H1 (cell line): ENCODE data around the gene CAMTA2. TPM values are rescaled to one million over a fixed set of nuclear protein-coding genes. Genes with fewer than 3 reads are reported as not detected.

ENCODE experiments used
- CTCF ChIA-PET: fragments of 300-600 bp; sonication (Branson Sonifier 250); formaldehyde crosslinking; loops from one replicate; lab custom pipeline; 2021; ENCODE audit not compliant: partially characterized antibody; lab: Charles Lee
- POLR2A ChIA-PET: fragments of 300-600 bp; sonication (Branson Sonifier 250); formaldehyde crosslinking; loops from one replicate; lab custom pipeline; 2021; ENCODE audit warnings: inconsistent platforms; ENCODE audit not compliant: partially characterized antibody; lab: Charles Lee
- DNase-seq, 2 experiments: peaks; one replicate each; pipeline versions ENCODE4 v3.0.0 to v3.0.0-alpha.2; 2010 to 2022; ENCODE audit warnings: low spot score in 2 of 2, low read depth in 1 of 2, mixed read lengths in 1 of 2
- FAIRE-seq: peaks from 2 replicates; lab custom pipeline; 2011; peaks lifted over from hg19 to GRCh38; lab: Jason Lieb, UNC
- H2AFZ ChIP-seq: 2 replicates; pipeline ENCODE4 v1.8.1; 2012; ENCODE audit warnings: low read length, inconsistent platforms
- H2AK5ac ChIP-seq: 2 replicates; pipeline ENCODE4 v1.6.1; 2013; ENCODE audit warnings: low read depth, low read length
- H2BK120ac ChIP-seq: replicated peaks from 2 replicates; pipeline ENCODE3; 2013; ENCODE audit warnings: low read depth, low read length, inconsistent platforms
- H2BK12ac ChIP-seq: 2 replicates; pipeline ENCODE4 v1.6.1; 2013; ENCODE audit warnings: low read depth, low read length
- H2BK15ac ChIP-seq: 2 replicates; pipeline ENCODE4 v1.6.1; 2013; ENCODE audit warnings: low read length
- H2BK20ac ChIP-seq: 2 replicates; pipeline ENCODE4 v1.6.1; 2013; ENCODE audit warnings: low read length
- H2BK5ac ChIP-seq: 2 replicates; pipeline ENCODE4 v1.6.1; 2013; ENCODE audit warnings: low read depth, low read length
- H3K14ac ChIP-seq: 2 replicates; pipeline ENCODE4 v1.6.1; 2013; ENCODE audit warnings: inconsistent platforms; ENCODE audit not compliant: insufficient read length
- H3K18ac ChIP-seq: 2 replicates; pipeline ENCODE4 v1.6.1; 2013; ENCODE audit warnings: low read length; ENCODE audit errors: extremely low read depth
- H3K23ac ChIP-seq: 2 replicates; pipeline ENCODE4 v1.6.1; 2013; ENCODE audit warnings: inconsistent platforms; ENCODE audit not compliant: insufficient read length
- H3K23me2 ChIP-seq: 2 replicates; pipeline ENCODE4 v1.6.1; 2013; ENCODE audit warnings: low read depth, low read length
- H3K27ac ChIP-seq: 2 replicates; pipeline ENCODE4 v1.6.1; 2011; ENCODE audit warnings: low read depth, low read length, inconsistent platforms
- H3K27me3 ChIP-seq, 4 experiments: replicated peaks in 1 of 4; 1 replicate in 1 of 4; 2 replicates in 3 of 4; pipeline versions ENCODE4 v1.6.1 to v1.8.1; 2011 to 2013; ENCODE audit warnings: low read length in 3 of 4, mild to moderate bottlenecking in 3 of 4, inconsistent platforms in 2 of 4, mixed read lengths in 2 of 4, moderate library complexity in 1 of 4; ENCODE audit not compliant: control insufficient read depth in 3 of 4, insufficient read depth in 3 of 4; ENCODE audit errors: extremely low read depth in 1 of 4
- H3K36me3 ChIP-seq, 4 experiments: 2 replicates each; pipeline versions ENCODE4 v1.6.1 to v1.8.1; 2011 to 2013; ENCODE audit warnings: mild to moderate bottlenecking in 4 of 4, low read length in 3 of 4, moderate library complexity in 2 of 4, control low read depth in 1 of 4, inconsistent platforms in 1 of 4; ENCODE audit not compliant: insufficient read depth in 4 of 4, control insufficient read depth in 2 of 4
- H3K4ac ChIP-seq: replicated peaks from 2 replicates; pipeline ENCODE3; 2013; ENCODE audit warnings: low read length, low read depth, mixed read lengths, inconsistent platforms; ENCODE audit not compliant: insufficient read length
- H3K4me1 ChIP-seq, 4 experiments: replicated peaks in 1 of 4; 1 replicate in 1 of 4; 2 replicates in 3 of 4; pipeline versions ENCODE4 v1.6.1 to v1.8.1; 2011 to 2013; ENCODE audit warnings: low read length in 3 of 4, inconsistent platforms in 2 of 4, mixed read lengths in 1 of 4; ENCODE audit not compliant: insufficient read depth in 4 of 4, control insufficient read depth in 3 of 4
- H3K4me2 ChIP-seq, 2 experiments: 2 replicates each; pipeline versions ENCODE4 v1.6.1 to v1.8.1; 2011 to 2013; ENCODE audit warnings: low read depth in 2 of 2, low read length in 2 of 2, control low read depth in 1 of 2, inconsistent platforms in 1 of 2, mild to moderate bottlenecking in 1 of 2; ENCODE audit not compliant: insufficient read depth in 1 of 2
- H3K4me3 ChIP-seq, 4 experiments: fragments of 200-600, 300-600 bp in 1 of 4; sonication (generic), shearing (Covaris generic), sonication (Bioruptor Twin) in 1 of 4; 2 replicates each; pipeline versions ENCODE4 v1.5.1 to v1.8.1; 2011 to 2016; ENCODE audit warnings: low read length in 4 of 4, low read depth in 3 of 4, control low read depth in 2 of 4, inconsistent platforms in 2 of 4, mild to moderate bottlenecking in 2 of 4, mixed read lengths in 1 of 4, moderate library complexity in 1 of 4; ENCODE audit not compliant: insufficient read depth in 2 of 4; ENCODE audit errors: extremely low read depth in 1 of 4
- H3K56ac ChIP-seq: replicated peaks from 2 replicates; pipeline ENCODE3; 2013; ENCODE audit warnings: low read depth, mild to moderate bottlenecking, mixed read lengths, low read length, inconsistent platforms; ENCODE audit not compliant: insufficient read length
- H3K79me1 ChIP-seq: 2 replicates; pipeline ENCODE4 v1.6.1; 2013; ENCODE audit warnings: low read depth, low read length, control low read depth
- H3K79me2 ChIP-seq, 2 experiments: 2 replicates each; pipeline versions ENCODE4 v1.6.1 to v1.8.1; 2012 to 2013; ENCODE audit warnings: low read length in 2 of 2, mild to moderate bottlenecking in 2 of 2, inconsistent platforms in 1 of 2; ENCODE audit not compliant: insufficient read depth in 2 of 2, control insufficient read depth in 1 of 2
- H3K9ac ChIP-seq, 4 experiments: replicated peaks in 1 of 4; 1 replicate in 1 of 4; 2 replicates in 3 of 4; pipeline versions ENCODE4 v1.6.1 to v1.8.1; 2011 to 2013; ENCODE audit warnings: low read depth in 3 of 4, low read length in 3 of 4, control low read depth in 2 of 4, mild to moderate bottlenecking in 2 of 4, moderate library complexity in 2 of 4, inconsistent platforms in 1 of 4; ENCODE audit errors: extremely low read depth in 1 of 4
- H3K9me3 ChIP-seq, 2 experiments: 2 replicates each; pipeline versions ENCODE4 v1.6.1 to v1.8.1; 2012 to 2013; ENCODE audit warnings: mild to moderate bottlenecking in 2 of 2, moderate library complexity in 2 of 2, control low read depth in 1 of 2, inconsistent platforms in 1 of 2, low read depth in 1 of 2, low read length in 1 of 2, mixed read lengths in 1 of 2; ENCODE audit not compliant: insufficient read depth in 2 of 2
- H4K20me1 ChIP-seq, 2 experiments: replicated peaks in 1 of 2; 2 replicates each; pipeline versions ENCODE3 to v1.8.1; 2011 to 2013; ENCODE audit warnings: inconsistent platforms in 2 of 2, low read length in 2 of 2, mild to moderate bottlenecking in 1 of 2; ENCODE audit not compliant: insufficient read depth in 2 of 2, control insufficient read depth in 1 of 2
- H4K5ac ChIP-seq: 2 replicates; pipeline ENCODE4 v1.6.1; 2013; ENCODE audit warnings: low read length, low read depth, mixed read lengths, inconsistent platforms; ENCODE audit not compliant: insufficient read length
- H4K8ac ChIP-seq: 2 replicates; pipeline ENCODE4 v1.8.0; 2013; ENCODE audit warnings: mild to moderate bottlenecking, moderate library complexity, low read length, inconsistent platforms; ENCODE audit not compliant: insufficient read depth; ENCODE audit errors: extremely low read depth
- H4K91ac ChIP-seq: replicated peaks from 2 replicates; pipeline ENCODE3; 2013; ENCODE audit warnings: low read length, mixed read lengths, inconsistent platforms; ENCODE audit not compliant: insufficient read length
- BACH1 ChIP-seq: IDR thresholded peaks from 2 replicates; pipeline ENCODE4 v1.6.1; 2012; ENCODE audit warnings: low read length, improper control_type of control experiment
- CHD1 ChIP-seq: IDR thresholded peaks from 2 replicates; pipeline ENCODE4 v1.6.1; 2012; ENCODE audit warnings: low read depth, low read length, improper control_type of control experiment
- CREB1 ChIP-seq: IDR thresholded peaks from 2 replicates; pipeline ENCODE4 v1.6.1; 2012; ENCODE audit warnings: inconsistent platforms
- E2F6 ChIP-seq: IDR thresholded peaks from 2 replicates; pipeline ENCODE4 v1.6.1; 2012; ENCODE audit warnings: inconsistent platforms
- EGR1 ChIP-seq: IDR thresholded peaks from 2 replicates; pipeline ENCODE4 v1.6.1; 2011; ENCODE audit warnings: low read depth, low read length, borderline replicate concordance
- FOSL1 ChIP-seq: IDR thresholded peaks from 2 replicates; pipeline ENCODE4 v1.6.1; 2011; ENCODE audit warnings: mild to moderate bottlenecking, low read depth, low read length, moderate library complexity; ENCODE audit not compliant: insufficient read depth
- JUN ChIP-seq: IDR thresholded peaks from 2 replicates; pipeline ENCODE4 v1.6.1; 2011; ENCODE audit warnings: low read depth, mild to moderate bottlenecking, improper control_type of control experiment, low read length
- PHF8 ChIP-seq: fragments of 200-600 bp; sonication (generic); conservative IDR thresholded peaks from 2 replicates; pipeline ENCODE4 v1.7.1; 2012; ENCODE audit warnings: low read depth, mild to moderate bottlenecking, inconsistent platforms, low read length, moderate library complexity
- SIRT6 ChIP-seq: IDR thresholded peaks from one replicate; pipeline ENCODE4 v1.7.1; 2012; ENCODE audit warnings: low read length, inconsistent platforms
- TCF12 ChIP-seq: IDR thresholded peaks from 2 replicates; pipeline ENCODE4 v1.6.1; 2011; ENCODE audit warnings: low read depth, mild to moderate bottlenecking, low read length
- ZNF274 ChIP-seq: IDR thresholded peaks from 2 replicates; pipeline ENCODE4 v1.7.0; 2012; ENCODE audit warnings: low read length, borderline replicate concordance; ENCODE audit errors: extremely low read depth
- WGBS, 2 experiments: shearing (Covaris generic) in 1 of 2; methylation state at CpG; one replicate each; pipeline versions ENCODE4 v1.1.6 to v1.1.7; 2013 to 2015; ENCODE audit warnings: low lambda C conversion rate in 2 of 2, mixed read lengths in 2 of 2, inconsistent platforms in 1 of 2, low coverage in 1 of 2, missing lambda C conversion rate in 1 of 2; ENCODE audit not compliant: insufficient replicate concordance in 2 of 2, insufficient coverage in 1 of 2, insufficient read length in 1 of 2; ENCODE audit errors: extremely low coverage in 1 of 2, missing lambda C conversion rate in 1 of 2; 5-methylcytosine and 5-hydroxymethylcytosine counted together
- polyA plus RNA-seq, 7 experiments: library from polyadenylated mRNA; depleted of rRNA in 3 of 7; stranded (reverse) in 5 of 7; unstranded in 2 of 7; fragments of >200 nt in 5 of 7; fragments of 200-250 nt in 2 of 7; gene quantifications; 1 replicate in 5 of 7; 2 replicates in 1 of 7; 4 replicates in 1 of 7; pipeline versions ENCODE4 v1.2.1 to v1.2.3, GENCODE V29; 2011 to 2013; ENCODE audit warnings: missing spikeins in 2 of 7, mixed read lengths in 2 of 7
- total RNA-seq: library from RNA; stranded (reverse); fragmentation: NEBNext Ultra II Directional; extraction: Animal tissue kit (Norgen Biotek cat#: 25700); gene quantifications from 2 replicates; pipeline ENCODE4 v1.2.1, GENCODE V29; 2021
- TF ChIP-seq, protein P1 (sequence below): IDR thresholded peaks from 2 replicates; pipeline ENCODE4 v1.6.1; 2012; ENCODE audit warnings: low read length, inconsistent platforms

CAMTA2 gene
- total and polyA plus RNA-seq, 2 of the 8 experiments (the other 6 are each of a cell fraction or from before 2014, with no cell fraction given) = 5.5 to 12.0 TPM

GRCh38 chr17:4953451-4953961 is 34.0 kb downstream of the CAMTA2 start:
- Histone ChIP-seq H3K79me2 (no peaks in the 10 kb centered on the region; a peak in 1 of 4 replicates), H3K9ac (no peak overlapping the region), H3K4ac (no peak overlapping the region), H4K5ac (no peak overlapping the region), H2BK20ac (no peak overlapping the region), H3K4me1 (peaks cover 0 to 13% (median 9%) of the 10 kb centered on the region in 4 experiments; a peak in 6 of 7 replicates), H2BK120ac (no peak overlapping the region), H4K20me1 (no peaks in the 10 kb centered on the region), H3K27me3 (no peaks in the 10 kb centered on the region), H3K4me3 (no peak overlapping the region), H3K79me1 (0 out of 2 replicates have a peak, but pooled peaks cover 2% of the 10 kb centered on the region), H4K91ac (peak overlapping the region; percentile 20), H3K18ac (no peak overlapping the region), H2BK12ac (no peak overlapping the region), H3K56ac (no peak overlapping the region), H4K8ac (no peak overlapping the region), H2BK15ac (no peak overlapping the region), H3K14ac (no peak overlapping the region), H2AK5ac (no peak overlapping the region), H2AFZ (no peak overlapping the region), H3K4me2 (no peak overlapping the region), H3K36me3 (no peaks in the 10 kb centered on the region), H3K23me2 (peaks cover 8% of the 10 kb centered on the region), H3K23ac (no peak overlapping the region), H3K9me3 (no peaks in the 10 kb centered on the region), H2BK5ac (no peak overlapping the region), H3K27ac (no peak overlapping the region)
- DNase-seq (no peak), FAIRE-seq (no peak)
- WGBS, 2 experiments = 90% methylated on average over 14 of the region's 14 CpGs; no CpG with 5 or more reads in 1 of the 2 experiments
- ChIA-PET CTCF (interaction anchor here (0.6 to 5.0 kb wide), 12 partner anchors 8 to 456 kb away, joined by 3 to 20 read pairs (median 4); partner anchors contain the start of genes CAMTA2 and SLC52A1), POLR2A (interaction anchor here (0.6 to 32.4 kb wide), 6 partner anchors 6 to 42 kb away, joined by 3 to 987 read pairs (median 4); partner anchors contain the start of genes ENO3, PFN1, RNF167 and SLC25A11)
- TF ChIP-seq BACH1 = no peak
- no peak for TF ChIP-seq E2F6
- no peak for TF ChIP-seq EGR1
- no peak for TF ChIP-seq TCF12
- TF ChIP-seq SIRT6 = no peak
- TF ChIP-seq FOSL1 = no peak
- no peak for TF ChIP-seq JUN
- TF ChIP-seq CREB1 = no peak
- TF ChIP-seq CHD1 = no peak
- TF ChIP-seq, protein P1, sequence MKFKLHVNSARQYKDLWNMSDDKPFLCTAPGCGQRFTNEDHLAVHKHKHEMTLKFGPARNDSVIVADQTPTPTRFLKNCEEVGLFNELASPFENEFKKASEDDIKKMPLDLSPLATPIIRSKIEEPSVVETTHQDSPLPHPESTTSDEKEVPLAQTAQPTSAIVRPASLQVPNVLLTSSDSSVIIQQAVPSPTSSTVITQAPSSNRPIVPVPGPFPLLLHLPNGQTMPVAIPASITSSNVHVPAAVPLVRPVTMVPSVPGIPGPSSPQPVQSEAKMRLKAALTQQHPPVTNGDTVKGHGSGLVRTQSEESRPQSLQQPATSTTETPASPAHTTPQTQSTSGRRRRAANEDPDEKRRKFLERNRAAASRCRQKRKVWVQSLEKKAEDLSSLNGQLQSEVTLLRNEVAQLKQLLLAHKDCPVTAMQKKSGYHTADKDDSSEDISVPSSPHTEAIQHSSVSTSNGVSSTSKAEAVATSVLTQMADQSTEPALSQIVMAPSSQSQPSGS = no peak
- no peak for TF ChIP-seq ZNF274
- no peak for TF ChIP-seq PHF8
